GM12878 (cell line): ENCODE data around the gene OPRM1. TPM values are rescaled to one million over a fixed set of nuclear protein-coding genes. Genes with fewer than 3 reads are reported as not detected.

Experiments
- CEBPZ ChIP-seq: fragments of 150-350 bp; IDR thresholded peaks from 2 replicates; pipeline ENCODE4 v1.6.1; 2016; ENCODE audit warnings: low read depth, low read length
- MAX ChIP-seq: IDR thresholded peaks from 2 replicates; pipeline ENCODE4 v1.6.1; 2012; ENCODE audit warnings: low read depth, low read length, improper control_type of control experiment
- MTA3 ChIP-seq: IDR thresholded peaks from 2 replicates; pipeline ENCODE4 v1.6.1; 2012; ENCODE audit warnings: low read length, inconsistent platforms, borderline replicate concordance
- USF1 ChIP-seq: IDR thresholded peaks from 2 replicates; pipeline ENCODE4 v1.6.1; 2011; ENCODE audit warnings: borderline replicate concordance, low read depth, mild to moderate bottlenecking, moderate library complexity, mixed read lengths, low read length; ENCODE audit not compliant: insufficient read depth; ENCODE audit errors: extremely low read length
- ZBTB40 ChIP-seq: fragments of 450-650 bp; IDR thresholded peaks from 2 replicates; pipeline ENCODE4 v1.6.1; 2016; ENCODE audit warnings: mild to moderate bottlenecking, moderate library complexity, borderline replicate concordance
- ZNF217 ChIP-seq: fragments of 450-650 bp; IDR thresholded peaks from 2 replicates; pipeline ENCODE4 v1.6.1; 2017; ENCODE audit warnings: antibody characterized with exemption, mild to moderate bottlenecking
- ZNF592 ChIP-seq: fragments of 450-650 bp; IDR thresholded peaks from 2 replicates; pipeline ENCODE4 v1.6.1; 2017; ENCODE audit warnings: mild to moderate bottlenecking, moderate library complexity
- polyA plus RNA-seq, 11 experiments: library from polyadenylated mRNA; depleted of rRNA in 4 of 11; unstranded in 6 of 11; stranded (reverse) in 5 of 11; fragments of >200 nt; fragmentation: Nextera tagmentation in 4 of 11; fragmentation: Illumina TruSeq in 1 of 11; extraction: Ambion mirVana in 4 of 11; extraction: Trizol in 1 of 11; gene quantifications; 1 replicate in 1 of 11; 2 replicates in 10 of 11; pipeline versions ENCODE4 v1.2.1 to v1.2.3, GENCODE V29; 2011 to 2016; ENCODE audit warnings: inconsistent platforms in 2 of 11, missing spikeins in 2 of 11, low read depth in 1 of 11
- total RNA-seq, 4 experiments: library from RNA; depleted of rRNA in 3 of 4; stranded (reverse); fragments of >200 nt in 3 of 4; fragmentation: Illumina TruSeq in 1 of 4; extraction: Trizol in 1 of 4; gene quantifications; 2 replicates each; pipeline versions ENCODE4 v1.2.1 to v1.2.3, GENCODE V29; 2013 to 2021

Gene OPRM1
- total and polyA plus RNA-seq, 10 of the 15 experiments (the other 5 are each of a cell fraction or from before 2014, with no cell fraction given): not detected

- TF ChIP-seq ZBTB40 (no peak), ZNF592 (no peak), MAX (no peak), ZNF217 (no peak), USF1 (no peak), CEBPZ (no peak), MTA3 (no peak)
These were observed 72.0 kb downstream of the OPRM1 start (continued) for GRCh38 chr6:154111025-154111424.
